22Rv1 (cell line): Measurements from ENCODE around the gene ZNF488.
A peak's percentile ranks its signal among the peaks of the same experiment; 100 is the strongest.

Experiments
- H3K27ac ChIP-seq: fragments of 450-650 bp; 2 replicates; pipeline ENCODE4 v1.5.1; 2017
- ZFX ChIP-seq: fragments of 450-650 bp; IDR thresholded peaks from 2 replicates; pipeline ENCODE4 v1.6.1; 2017; ENCODE audit warnings: antibody characterized with exemption, borderline replicate concordance
- TF ChIP-seq, protein P1 (sequence below): fragments of 450-650 bp; IDR thresholded peaks from 2 replicates; pipeline ENCODE4 v1.5.1; 2017; ENCODE audit warnings: mild to moderate bottlenecking

Gene ZNF488

DNA sequence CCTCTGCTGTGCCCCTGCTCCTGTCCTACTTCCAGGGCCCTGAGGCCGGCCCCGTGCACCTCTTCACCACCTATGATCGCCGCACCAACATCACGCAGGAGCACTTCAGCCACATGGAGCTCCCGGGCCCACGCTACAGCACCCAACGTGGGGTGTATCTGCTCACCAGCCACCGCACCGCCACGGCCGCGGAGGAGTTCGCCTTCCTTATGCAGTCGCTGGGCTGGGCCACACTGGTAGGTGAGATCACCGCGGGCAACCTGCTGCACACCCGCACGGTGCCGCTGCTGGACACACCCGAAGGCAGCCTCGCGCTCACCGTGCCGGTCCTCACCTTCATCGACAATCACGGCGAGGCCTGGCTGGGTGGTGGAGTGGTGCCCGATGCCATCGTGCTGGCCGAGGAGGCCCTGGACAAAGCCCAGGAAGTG, 34.1 kb downstream of the ZNF488 start:
- H3K27ac ChIP-seq: no peak overlapping the region
- TF ChIP-seq ZFX: no peak
- TF ChIP-seq, protein P1, sequence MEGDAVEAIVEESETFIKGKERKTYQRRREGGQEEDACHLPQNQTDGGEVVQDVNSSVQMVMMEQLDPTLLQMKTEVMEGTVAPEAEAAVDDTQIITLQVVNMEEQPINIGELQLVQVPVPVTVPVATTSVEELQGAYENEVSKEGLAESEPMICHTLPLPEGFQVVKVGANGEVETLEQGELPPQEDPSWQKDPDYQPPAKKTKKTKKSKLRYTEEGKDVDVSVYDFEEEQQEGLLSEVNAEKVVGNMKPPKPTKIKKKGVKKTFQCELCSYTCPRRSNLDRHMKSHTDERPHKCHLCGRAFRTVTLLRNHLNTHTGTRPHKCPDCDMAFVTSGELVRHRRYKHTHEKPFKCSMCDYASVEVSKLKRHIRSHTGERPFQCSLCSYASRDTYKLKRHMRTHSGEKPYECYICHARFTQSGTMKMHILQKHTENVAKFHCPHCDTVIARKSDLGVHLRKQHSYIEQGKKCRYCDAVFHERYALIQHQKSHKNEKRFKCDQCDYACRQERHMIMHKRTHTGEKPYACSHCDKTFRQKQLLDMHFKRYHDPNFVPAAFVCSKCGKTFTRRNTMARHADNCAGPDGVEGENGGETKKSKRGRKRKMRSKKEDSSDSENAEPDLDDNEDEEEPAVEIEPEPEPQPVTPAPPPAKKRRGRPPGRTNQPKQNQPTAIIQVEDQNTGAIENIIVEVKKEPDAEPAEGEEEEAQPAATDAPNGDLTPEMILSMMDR: no peak

DNA sequence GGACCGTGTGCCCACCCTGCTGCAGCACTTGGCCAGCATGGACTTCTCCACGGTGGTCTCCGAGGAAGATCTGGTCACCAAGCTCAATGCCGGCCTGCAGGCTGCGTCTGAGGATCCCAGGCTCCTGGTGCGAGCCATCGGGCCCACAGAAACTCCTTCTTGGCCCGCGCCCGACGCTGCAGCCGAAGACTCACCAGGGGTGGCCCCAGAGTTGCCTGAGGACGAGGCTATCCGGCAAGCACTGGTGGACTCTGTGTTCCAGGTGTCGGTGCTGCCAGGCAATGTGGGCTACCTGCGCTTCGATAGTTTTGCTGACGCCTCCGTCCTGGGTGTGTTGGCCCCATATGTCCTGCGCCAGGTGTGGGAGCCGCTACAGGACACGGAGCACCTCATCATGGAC, 34.6 kb downstream of the ZNF488 start:
- no peak overlapping the region for H3K27ac ChIP-seq
- TF ChIP-seq ZFX: no peak
- TF ChIP-seq, protein P1: no peak

DNA sequence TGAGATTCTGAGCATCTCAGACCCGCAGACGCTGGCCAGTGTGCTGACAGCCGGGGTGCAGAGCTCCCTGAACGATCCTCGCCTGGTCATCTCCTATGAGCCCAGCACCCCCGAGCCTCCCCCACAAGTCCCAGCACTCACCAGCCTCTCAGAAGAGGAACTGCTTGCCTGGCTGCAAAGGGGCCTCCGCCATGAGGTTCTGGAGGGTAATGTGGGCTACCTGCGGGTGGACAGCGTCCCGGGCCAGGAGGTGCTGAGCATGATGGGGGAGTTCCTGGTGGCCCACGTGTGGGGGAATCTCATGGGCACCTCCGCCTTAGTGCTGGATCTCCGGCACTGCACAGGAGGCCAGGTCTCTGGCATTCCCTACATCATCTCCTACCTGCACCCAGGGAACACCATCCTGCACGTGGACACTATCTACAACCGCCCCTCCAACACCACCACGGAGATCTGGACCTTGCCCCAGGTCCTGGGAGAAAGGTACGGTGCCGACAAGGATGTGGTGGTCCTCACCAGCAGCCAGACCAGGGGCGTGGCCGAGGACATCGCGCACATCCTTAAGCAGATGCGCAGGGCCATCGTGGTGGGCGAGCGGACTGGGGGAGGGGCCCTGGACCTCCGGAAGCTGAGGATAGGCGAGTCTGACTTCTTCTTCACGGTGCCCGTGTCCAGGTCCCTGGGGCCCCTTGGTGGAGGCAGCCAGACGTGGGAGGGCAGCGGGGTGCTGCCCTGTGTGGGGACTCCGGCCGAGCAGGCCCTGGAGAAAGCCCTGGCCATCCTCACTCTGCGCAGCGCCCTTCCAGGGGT, 35.2 kb downstream of the ZNF488 start:
- TF ChIP-seq, protein P1: no peak
- TF ChIP-seq ZFX: no peak
- H3K27ac ChIP-seq: no peak overlapping the region

DNA sequence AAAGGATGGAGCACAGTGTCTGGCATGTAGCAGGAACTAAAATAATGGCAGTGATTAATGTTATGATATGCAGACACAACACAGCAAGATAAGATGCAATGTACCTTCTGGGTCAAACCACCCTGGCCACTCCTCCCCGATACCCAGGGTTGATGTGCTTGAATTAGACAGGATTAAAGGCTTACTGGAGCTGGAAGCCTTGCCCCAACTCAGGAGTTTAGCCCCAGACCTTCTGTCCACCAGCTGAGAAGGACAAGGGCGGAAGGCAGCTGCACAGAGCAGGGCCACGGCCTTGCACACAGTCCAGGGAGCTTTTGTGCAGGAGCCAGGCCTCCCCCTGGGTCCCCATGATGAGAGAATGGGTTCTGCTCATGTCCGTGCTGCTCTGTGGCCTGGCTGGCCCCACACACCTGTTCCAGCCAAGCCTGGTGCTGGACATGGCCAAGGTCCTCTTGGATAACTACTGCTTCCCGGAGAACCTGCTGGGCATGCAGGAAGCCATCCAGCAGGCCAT, 35.9 kb downstream of the ZNF488 start, which contains the start of gene RBP3:
TSS of gene RBP3 (plus strand) at position 226 of the 514 bp plus-strand sequence. CDS start at position 348, 122 bp downstream.
- H3K27ac ChIP-seq: peak within 1 kb of the TSS; percentile 82
- TF ChIP-seq ZFX: no peak
- TF ChIP-seq, protein P1: no peak

DNA sequence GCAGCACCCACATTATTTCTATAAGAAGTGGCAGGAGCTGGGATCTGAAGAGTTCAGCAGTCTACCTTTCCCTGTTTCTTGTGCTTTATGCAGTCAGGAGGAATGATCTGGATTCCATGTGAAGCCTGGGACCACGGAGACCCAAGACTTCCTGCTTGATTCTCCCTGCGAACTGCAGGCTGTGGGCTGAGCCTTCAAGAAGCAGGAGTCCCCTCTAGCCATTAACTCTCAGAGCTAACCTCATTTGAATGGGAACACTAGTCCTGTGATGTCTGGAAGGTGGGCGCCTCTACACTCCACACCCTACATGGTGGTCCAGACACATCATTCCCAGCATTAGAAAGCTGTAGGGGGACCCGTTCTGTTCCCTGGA, 36.8 kb downstream of the ZNF488 start:
- no peak for TF ChIP-seq ZFX
- TF ChIP-seq, protein P1: no peak
- peak overlapping the region; percentile 82 for H3K27ac ChIP-seq

GRCh38 chr10:47346581-47347302, 37.4 kb downstream of the ZNF488 start:
- H3K27ac ChIP-seq: peak overlapping the region; percentile 82
- TF ChIP-seq ZFX: no peak
- TF ChIP-seq, protein P1: no peak
